GM18868 (cell line): ENCODE results near the gene FBXO47.
"Not testable (repeated sequence)": the region's sequence is repeated elsewhere in the genome, so short reads cannot be mapped to it uniquely, and the experiment has no call there.

Experiments
- ATAC-seq: cut with Tn5 transposase; IDR thresholded peaks from one replicate; pipeline ENCODE4 v1.9.1; 2021; ENCODE audit warnings: mild to moderate bottlenecking, moderate library complexity; ENCODE audit not compliant: unreplicated experiment

The FBXO47 gene

DNA sequence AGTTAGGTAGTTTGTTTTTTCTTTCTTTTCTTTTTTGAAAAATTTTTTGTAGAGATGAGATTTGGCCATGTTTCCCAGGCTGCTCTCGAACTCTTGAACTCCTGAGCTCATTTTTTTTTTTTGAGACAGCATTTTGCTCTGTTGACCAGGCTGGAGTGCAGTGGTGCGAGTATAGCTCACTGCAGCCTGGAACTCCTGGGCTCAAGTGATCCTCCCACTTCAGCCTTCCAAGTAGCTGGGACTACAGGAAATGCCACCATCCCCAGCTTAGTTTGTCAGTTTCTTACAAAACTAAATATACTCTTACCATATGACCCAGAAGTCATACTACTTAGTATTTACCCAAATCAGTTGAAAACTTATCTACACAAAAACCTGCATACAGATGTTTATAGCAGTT lies 14.4 kb upstream of the FBXO47 start:
- no peak for ATAC-seq

DNA sequence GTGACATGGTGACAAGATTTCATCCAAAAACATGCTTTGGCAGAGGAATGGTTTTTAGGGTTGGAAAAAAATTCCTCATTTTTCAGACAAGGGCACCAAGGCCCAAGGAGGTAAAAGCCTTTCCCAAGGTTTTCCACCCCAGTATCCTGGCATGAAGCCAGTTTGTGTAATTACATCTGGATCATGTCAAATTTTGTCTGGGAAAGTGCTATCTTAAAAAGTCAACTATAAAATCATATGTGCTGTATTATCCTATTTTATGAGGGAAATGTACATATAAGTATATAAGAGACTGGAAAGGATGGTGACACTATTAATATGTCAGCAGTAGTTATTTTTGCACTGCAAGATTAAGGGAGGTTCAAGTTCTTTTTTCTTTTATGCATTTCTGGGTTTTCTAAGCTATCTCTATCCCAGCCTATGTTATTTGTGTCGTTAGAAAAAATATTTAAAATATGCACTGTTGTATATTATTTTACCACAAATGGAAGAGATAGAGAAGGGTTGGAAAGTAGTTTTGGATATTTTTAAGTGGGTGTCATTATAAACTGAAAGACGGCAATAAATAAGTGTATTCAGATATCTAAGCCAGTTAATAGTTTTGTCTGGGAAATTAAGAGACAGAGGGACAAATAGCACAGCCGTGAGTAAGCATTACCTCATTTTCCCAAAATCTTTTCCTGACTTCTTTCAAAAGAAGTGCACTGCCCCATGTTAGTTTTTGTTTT lies 13.5 kb upstream of the FBXO47 start:
- ATAC-seq = no peak

DNA sequence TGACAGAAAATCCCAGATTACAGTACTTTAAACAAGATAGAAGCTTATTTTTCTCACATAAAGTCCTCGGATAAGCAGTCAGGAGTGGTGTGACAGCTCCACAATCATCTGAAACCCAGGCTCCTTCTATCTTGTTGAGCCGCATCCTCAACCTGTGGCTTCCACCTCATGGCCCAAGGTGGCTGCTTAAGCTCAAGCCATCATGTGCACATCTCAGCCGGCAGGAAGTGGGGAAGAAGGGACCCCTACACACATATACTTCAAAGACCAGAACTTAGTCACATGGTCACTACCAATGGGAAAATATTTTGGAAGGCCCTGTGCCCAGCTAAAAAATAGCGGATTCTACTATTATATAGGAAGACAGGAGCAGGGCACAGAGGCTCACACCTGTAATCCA lies 11.0 kb upstream of the FBXO47 start:
- ATAC-seq = no peak

DNA sequence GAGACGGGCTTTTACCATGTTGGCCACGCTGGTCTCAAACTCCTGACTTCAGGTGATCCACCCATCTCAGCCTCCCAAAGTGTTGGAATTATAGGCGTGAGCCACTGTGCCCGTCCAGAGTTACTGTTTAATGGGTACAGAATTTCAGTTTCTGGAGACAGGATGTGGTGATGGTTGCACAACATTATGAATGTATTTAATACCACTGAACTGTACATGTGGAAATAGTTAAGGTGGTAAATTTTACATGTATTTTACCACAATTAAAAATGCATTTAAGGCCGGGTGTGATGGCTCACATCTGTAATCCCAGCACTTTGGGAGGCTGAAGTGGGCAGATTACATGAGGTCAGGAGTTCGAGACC lies 9.0 kb upstream of the FBXO47 start:
- not testable (repeated sequence) for ATAC-seq

- no peak for ATAC-seq
These were observed 3.6 kb upstream of the FBXO47 start for GRCh38 chr17:38970804-38971203.

- ATAC-seq = no peak
These were observed 2.9 kb upstream of the FBXO47 start for GRCh38 chr17:38970128-38970527.

- ATAC-seq = no peak
These were observed 2.1 kb upstream of the FBXO47 start for GRCh38 chr17:38969281-38969680.

- ATAC-seq = no peak
These were observed 5.8 kb downstream of the FBXO47 start for GRCh38 chr17:38961413-38961812.

GRCh38 chr17:38960402-38960801 lies 6.8 kb downstream of the FBXO47 start:
- ATAC-seq = no peak

- no peak for ATAC-seq
These were observed 7.7 kb downstream of the FBXO47 start for GRCh38 chr17:38959508-38959907.

GRCh38 chr17:38958756-38959155 lies 8.4 kb downstream of the FBXO47 start:
- ATAC-seq = no peak

GRCh38 chr17:38958326-38958725 lies 8.9 kb downstream of the FBXO47 start:
- ATAC-seq = no peak

DNA sequence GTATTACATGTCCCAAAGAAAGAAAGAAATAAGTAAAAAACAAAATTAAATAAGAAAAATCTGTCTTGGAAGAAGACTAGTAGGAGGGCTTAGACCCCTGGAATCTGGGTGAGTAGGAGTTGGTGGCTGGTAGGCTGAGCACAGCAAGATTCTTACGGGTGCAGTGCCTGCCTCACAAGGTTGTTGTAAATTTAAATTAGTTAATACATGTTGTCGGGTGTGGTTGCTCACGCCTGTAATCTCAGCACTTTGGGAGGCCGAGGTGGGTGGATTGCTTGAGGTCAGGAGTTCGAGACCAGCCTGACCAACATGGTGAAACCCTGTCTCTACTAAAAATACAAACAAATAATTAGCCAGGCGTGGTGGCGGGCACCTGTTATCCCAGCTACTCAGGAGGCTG lies 13.4 kb downstream of the FBXO47 start:
- ATAC-seq = not testable (repeated sequence)

GRCh38 chr17:38947189-38947588 lies 20.0 kb downstream of the FBXO47 start:
- no peak for ATAC-seq

GRCh38 chr17:38943607-38944006 lies 23.6 kb downstream of the FBXO47 start:
- ATAC-seq = no peak

GRCh38 chr17:38942696-38943334 lies 24.4 kb downstream of the FBXO47 start:
- no peak for ATAC-seq

DNA sequence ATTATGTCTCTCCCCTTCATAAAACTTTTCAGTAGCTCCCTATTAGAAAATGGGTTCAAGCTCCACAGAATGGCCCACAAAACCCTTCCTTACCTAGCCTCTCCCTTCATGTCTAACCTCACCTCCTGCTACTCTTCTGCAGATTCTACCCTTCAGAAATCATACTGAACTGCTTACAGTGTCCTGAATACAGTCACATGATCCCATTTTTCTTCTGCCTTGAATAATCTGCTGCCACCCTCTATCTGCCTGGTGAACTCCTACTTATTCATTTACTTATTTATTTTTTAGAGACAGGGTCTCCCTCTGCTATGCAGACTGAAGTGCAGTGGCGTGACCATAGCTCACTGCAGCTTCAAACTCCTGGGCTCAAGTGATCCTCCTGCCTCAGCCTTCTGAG lies 26.8 kb downstream of the FBXO47 start:
- ATAC-seq = no peak

DNA sequence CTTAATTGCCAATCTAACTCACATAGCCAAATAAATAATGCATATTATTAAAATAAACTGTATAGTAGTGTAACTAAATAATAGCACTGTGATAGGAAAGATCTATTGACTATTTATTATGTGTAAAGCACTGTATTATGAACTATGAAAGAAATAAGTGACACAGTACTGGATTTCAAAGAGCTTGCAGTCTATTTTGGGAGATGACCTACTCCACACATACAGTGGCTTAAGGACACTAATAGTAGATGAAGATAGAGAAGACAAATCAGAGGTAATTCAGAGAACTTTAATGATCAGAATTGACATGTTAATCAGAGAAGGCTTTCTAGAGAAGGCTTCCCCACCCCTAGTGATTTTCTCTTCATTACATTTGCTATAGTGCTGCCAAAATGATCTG lies 27.2 kb downstream of the FBXO47 start:
- no peak for ATAC-seq

- not testable (repeated sequence) for ATAC-seq
These were observed 33.2 kb downstream of the FBXO47 start for GRCh38 chr17:38933962-38934361.

DNA sequence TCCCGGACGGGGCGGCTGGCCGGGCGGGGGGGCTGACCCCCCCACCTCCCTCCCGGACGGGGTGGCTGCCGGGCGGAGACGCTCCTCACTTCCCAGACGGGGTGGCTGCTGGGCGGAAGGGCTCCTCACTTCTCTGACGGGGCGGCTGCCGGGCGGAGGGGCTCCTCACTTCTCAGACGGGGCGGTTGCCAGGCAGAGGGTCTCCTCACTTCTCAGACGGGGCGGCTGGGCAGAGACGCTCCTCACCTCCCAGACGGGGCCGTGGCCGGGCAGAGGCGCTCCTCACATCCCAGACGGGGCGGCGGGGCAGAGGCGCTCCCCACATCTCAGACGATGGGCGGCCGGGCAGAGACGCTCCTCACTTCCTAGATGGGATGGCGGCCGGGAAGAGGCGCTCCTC lies 36.4 kb downstream of the FBXO47 start:
- ATAC-seq = not testable (repeated sequence)

DNA sequence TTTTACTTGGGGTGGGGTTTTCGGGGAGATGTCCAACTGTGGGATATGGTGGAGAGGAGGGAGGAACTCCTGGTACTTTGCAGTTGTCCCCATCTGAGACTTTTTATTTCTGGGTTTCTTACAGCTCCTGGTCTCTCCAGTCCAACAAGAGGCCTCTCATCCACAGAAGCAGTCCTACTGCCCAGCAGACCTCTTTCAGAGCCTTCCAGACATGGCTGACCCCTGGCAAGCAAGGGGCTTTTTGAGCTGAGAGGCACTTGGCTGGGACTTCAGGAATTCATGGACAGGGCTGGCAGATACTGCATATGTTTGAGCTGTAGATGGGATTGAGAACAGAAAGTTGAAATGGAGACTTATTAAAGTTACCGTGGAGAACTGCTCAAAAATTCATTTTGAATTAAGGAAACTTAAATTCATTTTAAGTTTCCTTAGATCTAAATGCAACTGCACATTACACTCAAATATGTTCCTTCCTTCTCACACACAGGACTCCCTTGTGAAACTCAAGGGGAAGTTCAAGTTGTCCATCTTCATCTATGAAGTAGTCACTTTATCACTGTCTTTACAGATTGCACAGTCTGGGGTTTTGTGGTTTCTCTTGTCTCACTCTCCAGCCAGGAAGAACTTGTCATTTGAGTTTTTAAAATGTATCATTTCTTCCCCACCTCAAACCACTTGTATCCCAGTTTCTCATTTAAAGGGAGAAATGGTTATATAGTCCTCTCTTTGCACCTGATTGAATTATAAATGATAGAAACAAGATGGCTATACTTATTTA lies 40.7 kb downstream of the FBXO47 start:
- ATAC-seq = no peak
